SK-N-DZ (cell line): ENCODE results near the gene FAM124B. TPM values are rescaled to one million over a fixed set of nuclear protein-coding genes. Genes with fewer than 3 reads are reported as not detected.
A peak's percentile ranks its signal among the peaks of the same experiment; 100 is the strongest.

Source experiments
- DNase-seq: peaks from one replicate; pipeline ENCODE4 v3.0.0-alpha.2; 2015; ENCODE audit warnings: low spot score
- polyA plus RNA-seq, 2 experiments: library from polyadenylated mRNA; depleted of rRNA; stranded (reverse); fragments of >200 nt; gene quantifications; 2 replicates each; pipeline ENCODE4 v1.2.3, GENCODE V29; 2014

FAM124B gene, protein sequence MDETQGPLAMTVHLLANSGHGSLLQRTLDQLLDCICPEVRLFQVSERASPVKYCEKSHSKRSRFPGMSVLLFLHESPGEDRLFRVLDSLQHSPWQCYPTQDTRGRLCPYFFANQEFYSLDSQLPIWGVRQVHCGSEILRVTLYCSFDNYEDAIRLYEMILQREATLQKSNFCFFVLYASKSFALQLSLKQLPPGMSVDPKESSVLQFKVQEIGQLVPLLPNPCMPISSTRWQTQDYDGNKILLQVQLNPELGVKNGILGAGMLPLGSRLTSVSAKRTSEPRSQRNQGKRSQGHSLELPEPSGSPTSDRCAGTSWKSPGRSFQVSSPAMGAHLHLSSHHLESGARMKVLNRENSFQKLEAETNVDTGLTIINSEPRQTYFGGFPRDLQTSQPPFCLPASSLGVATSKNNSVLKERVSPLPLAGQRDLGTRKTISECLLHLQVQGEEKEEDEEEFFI
- polyA plus RNA-seq (2014; cell fraction: cytosol; rRNA removed), result 0.15 and 0.27 TPM in 2 replicates
- polyA plus RNA-seq (2014; cell fraction: nucleus; rRNA removed), result 0.25 TPM in 1 of 2 replicates, not detected in the other

DNA sequence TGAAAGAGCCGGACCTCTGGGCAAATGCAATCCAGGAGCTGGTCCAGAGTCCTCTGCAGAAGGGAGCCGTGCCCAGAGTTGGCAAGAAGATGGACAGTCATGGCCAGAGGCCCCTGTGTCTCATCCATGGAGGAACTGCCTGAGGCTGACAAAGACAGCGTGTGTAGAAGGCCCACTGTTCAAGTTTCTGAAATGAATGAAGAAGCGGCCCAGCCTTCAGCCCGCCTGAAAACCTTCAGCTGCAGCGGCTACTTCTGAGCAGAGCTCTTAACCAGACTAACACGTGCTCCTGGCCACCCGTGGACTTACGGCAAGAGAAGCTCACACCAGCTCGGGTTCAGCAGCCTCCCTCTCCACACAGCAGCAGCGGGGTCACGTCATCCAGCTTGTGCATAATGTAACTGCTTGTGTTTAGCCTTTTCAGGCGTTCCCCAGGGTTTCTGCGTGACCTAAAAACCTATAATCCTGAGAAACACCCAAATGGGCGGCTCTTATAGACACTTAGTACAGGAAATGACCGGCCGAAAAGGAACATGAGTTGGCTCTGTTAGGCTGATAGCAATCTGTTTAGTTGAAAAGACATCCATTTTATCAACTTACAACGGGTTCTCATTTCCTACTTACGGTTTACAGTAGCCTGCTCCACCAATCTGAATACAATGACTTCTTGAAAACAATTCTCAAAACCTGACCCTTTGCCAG is at the start of gene FAM124B:
Gene FAM124B, minus strand, starts transcription at position 467 of the 702 bp plus-strand sequence. Its CDS starts 339 bp downstream, at position 128.
- DNase-seq, result peak; percentile 50

GRCh38 chr2:224449212-224450147 is 47.6 kb upstream of the FAM124B start:
- DNase-seq, result no peak

- no peak for DNase-seq
These were observed 46.3 kb upstream of the FAM124B start for GRCh38 chr2:224448236-224448635.

DNA sequence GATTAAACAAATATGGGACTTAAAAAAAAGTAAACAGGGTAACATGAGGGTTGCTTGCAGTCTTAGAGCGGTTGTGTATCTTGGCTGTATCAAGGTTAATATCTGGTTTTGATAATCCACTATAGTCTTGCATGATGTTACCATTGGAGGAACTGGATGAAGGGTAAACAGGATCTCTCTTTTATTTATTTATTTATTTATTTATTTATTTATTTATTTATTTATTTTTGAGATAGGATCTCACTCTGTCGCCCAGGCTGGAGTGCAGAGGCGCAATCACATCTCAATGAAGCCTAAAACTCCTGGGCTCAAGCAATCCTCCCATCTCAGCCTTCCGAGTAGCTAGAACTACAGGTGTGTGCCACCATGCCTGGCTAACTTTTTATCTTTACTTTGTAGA is 42.9 kb upstream of the FAM124B start:
- no peak for DNase-seq

GRCh38 chr2:224444021-224444420 is 42.1 kb upstream of the FAM124B start:
- no peak for DNase-seq

DNA sequence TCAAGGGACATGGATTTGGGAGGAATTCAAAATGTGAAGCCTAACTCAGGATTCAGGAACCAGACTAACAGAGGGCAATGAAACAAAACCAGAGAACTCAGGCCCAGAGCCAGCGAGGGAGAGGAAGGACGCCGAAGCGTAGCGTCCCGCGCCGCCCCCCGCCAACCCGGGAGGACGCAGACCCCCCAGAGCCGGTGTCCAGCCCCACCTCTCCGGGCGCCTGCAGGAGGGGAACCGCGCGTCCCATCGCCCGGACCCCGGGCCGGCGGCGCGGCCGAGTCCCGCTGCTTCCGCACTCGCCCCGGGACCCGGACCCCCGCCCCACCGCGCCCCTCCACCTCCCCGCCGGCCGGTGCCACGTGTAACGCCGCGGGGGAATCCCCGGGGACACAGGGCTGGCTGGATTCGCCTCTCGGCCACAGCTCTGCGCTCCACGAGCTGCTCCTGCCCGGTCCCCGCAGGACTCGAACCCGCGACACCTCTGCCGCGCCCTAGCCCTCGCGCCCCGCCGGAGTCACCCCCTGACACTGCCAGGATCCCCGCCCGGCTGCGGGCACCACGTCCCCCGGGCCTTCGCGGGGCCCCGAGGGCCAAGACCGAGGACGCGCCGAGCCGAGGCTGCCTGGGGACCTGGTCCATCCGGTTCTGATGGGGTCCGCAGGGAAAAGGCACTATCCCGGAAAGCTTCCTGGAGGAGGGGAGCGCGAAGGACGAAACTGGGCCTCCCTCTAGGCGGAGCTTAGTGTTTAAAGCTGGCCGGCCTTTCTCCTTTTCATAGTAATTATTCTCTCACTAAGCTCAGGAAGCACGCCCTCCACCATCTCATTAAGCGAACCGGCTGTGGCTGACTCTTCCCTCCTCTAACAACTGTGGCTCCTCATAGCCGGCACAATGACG is 40.4 kb upstream of the FAM124B start:
- DNase-seq, result no peak

- DNase-seq, result no peak
These were observed 39.1 kb upstream of the FAM124B start for GRCh38 chr2:224440988-224441387.

DNA sequence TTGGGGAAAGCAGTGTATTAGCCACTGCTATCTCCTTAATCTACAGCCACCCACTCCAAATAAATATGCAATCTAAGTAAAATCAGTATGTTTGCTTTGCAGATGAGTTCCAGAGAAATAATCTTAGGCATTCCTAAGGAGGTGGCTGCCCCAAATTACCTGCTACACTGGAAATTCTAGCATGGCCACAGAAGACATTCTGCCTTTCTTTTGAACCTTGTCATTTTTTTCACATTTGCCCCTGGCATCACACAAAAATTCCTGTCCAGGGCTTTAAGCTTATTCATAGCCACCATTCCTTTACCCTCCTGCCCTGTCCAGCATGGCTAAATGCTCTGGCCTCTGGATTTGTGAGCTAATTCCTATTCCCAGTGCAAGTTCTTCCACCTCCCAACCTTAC is 36.8 kb upstream of the FAM124B start:
- no peak for DNase-seq

- no peak for DNase-seq
These were observed 34.7 kb upstream of the FAM124B start for GRCh38 chr2:224436634-224437033.

GRCh38 chr2:224434618-224435017 is 32.7 kb upstream of the FAM124B start:
- no peak for DNase-seq

DNA sequence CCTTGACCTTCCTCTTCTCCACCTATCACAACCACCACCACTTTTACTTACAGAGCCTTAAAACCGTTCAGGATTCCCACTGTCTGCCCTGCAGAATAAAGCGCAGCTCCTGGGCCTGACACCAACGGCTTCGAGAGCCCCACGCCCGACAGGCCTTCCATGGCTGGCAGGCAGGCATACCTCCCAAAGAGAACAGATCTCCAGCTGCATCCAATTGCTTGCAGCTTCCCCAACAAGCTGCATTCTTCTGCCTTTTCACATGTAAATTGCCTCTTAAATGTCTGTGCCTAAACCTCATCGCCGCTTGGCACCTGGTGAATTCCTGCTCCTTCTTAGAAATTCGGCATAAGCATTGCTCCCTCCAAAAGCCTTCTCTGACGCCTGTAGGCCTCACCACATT is 31.5 kb upstream of the FAM124B start:
- DNase-seq, result no peak

GRCh38 chr2:224432003-224432579 is 30.2 kb upstream of the FAM124B start:
- DNase-seq, result no peak

DNA sequence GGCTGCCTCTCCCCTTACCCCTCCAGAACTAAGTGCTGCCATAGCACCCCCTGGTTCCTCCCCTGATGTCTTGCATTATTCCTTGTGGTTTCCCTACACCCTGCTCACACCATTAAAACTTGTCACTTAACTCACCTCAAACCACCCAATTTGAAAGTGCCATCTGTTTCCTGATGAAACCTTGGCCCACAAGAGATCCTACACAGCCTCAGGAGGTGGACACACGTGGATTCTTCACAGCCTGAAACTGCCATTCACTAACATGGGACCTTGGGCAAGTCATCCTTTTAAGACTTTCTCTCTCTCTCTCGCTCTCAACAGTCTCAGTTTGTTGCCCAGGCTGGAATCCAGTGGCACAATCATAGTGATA is 27.5 kb upstream of the FAM124B start:
- DNase-seq, result no peak

- DNase-seq, result no peak
These were observed 27.0 kb upstream of the FAM124B start for GRCh38 chr2:224428787-224429440.

GRCh38 chr2:224427471-224427870 is 25.6 kb upstream of the FAM124B start:
- DNase-seq, result no peak

- DNase-seq, result no peak
These were observed 24.7 kb upstream of the FAM124B start for GRCh38 chr2:224426656-224427055.

DNA sequence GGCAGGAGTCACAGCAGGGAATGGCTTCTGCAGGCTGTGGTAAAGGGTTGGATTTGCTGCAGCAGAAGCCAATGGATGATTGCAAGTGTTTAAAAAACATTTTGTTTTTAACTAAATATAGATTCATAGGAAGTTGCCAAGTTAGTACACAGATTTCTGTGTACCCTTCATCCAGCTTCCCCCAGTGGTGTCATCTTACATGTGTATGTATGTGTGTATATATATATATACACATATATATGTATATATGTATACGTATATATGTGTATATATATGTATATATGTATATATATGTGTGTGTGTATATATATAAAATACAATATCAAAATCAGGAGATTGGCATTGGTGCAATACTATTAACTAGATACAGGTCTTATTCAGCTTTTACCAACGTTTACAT is 19.2 kb upstream of the FAM124B start:
- DNase-seq, result no peak

GRCh38 chr2:224417947-224418346 is 16.0 kb upstream of the FAM124B start:
- DNase-seq, result no peak

DNA sequence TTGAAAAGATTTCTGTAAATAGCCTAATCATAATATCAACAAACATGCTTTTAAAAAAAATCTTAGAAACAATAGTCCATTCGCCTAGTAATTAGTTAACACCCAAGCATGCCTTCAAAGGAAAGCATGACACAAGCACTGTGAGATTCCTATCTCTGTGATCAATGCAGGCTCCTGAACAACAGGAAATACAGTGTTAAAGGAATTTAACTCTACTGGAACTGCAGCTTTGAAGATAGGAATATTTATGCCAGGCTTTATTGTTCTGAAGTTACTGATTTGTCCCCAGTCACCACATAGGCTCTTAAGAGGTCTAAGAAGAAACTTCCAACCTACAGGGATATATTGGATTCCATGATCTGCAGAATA is 15.4 kb upstream of the FAM124B start:
- no peak for DNase-seq
